HUES64 (cell line): ENCODE measurements around the gene DENND1C.
"Not testable (repeated sequence)": the region's sequence is repeated elsewhere in the genome, so short reads cannot be mapped to it uniquely, and the experiment has no call there.

Experiments used
- H3K27ac ChIP-seq: 2 replicates; pipeline ENCODE4 v1.7.0; 2013; ENCODE audit warnings: low read depth, low read length, inconsistent platforms
- H3K27me3 ChIP-seq: 2 replicates; pipeline ENCODE4 v1.6.1; 2013; ENCODE audit warnings: mild to moderate bottlenecking, low read length; ENCODE audit not compliant: insufficient read depth
- H3K36me3 ChIP-seq: 2 replicates; pipeline ENCODE4 v1.6.1; 2013; ENCODE audit warnings: mild to moderate bottlenecking, low read length; ENCODE audit not compliant: insufficient read depth
- H3K4me1 ChIP-seq: 2 replicates; pipeline ENCODE4 v1.6.1; 2013; ENCODE audit warnings: mild to moderate bottlenecking, low read length, moderate library complexity; ENCODE audit not compliant: insufficient read depth
- H3K4me3 ChIP-seq: 2 replicates; pipeline ENCODE4 v1.5.1; 2013; ENCODE audit warnings: mild to moderate bottlenecking, low read length, moderate library complexity
- H3K9ac ChIP-seq: 2 replicates; pipeline ENCODE4 v1.6.1; 2013; ENCODE audit warnings: mild to moderate bottlenecking, low read depth, low read length
- H3K9me3 ChIP-seq: 2 replicates; pipeline ENCODE4 v1.6.1; 2013; ENCODE audit warnings: low read depth, low read length; ENCODE audit not compliant: insufficient read depth
- WGBS: fragments of 150-250, 120-280 bp; methylation state at CpG from one replicate; pipeline ENCODE4 v1.1.7; 2013; ENCODE audit warnings: missing lambda C conversion rate; 5-methylcytosine and 5-hydroxymethylcytosine counted together

DENND1C gene

DNA sequence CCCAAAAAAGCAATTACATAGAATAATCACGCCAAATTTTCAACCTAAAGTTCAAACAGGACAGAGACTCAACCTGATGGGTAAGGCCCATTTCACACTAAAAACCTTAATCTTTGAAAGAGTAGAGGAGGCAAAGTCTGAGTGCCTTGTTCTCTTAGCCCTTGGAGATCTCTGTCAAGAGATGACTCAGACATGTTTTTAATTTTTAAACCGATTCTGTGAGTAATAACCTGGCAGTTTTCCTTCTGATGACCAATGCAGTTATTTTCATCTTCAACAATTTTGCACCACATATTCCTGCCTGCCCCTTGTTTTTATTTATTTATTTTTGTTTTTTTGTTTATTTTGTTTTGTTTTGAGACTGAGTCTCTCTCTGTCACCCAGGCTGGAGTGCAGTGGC is 37.7 kb upstream of the DENND1C start:
- Histone ChIP-seq H3K4me1 (no peaks in the 10 kb centered on the region; the same call in 1 of the 2 replicates), H3K27ac (no peak overlapping the region), H3K4me3 (no peak overlapping the region), H3K9me3 (no peaks in the 10 kb centered on the region), H3K36me3 (no peaks in the 10 kb centered on the region), H3K9ac (no peak overlapping the region), H3K27me3 (no peaks in the 10 kb centered on the region)
- WGBS, result 82% methylated on average over 2 of the region's 2 CpGs

DNA sequence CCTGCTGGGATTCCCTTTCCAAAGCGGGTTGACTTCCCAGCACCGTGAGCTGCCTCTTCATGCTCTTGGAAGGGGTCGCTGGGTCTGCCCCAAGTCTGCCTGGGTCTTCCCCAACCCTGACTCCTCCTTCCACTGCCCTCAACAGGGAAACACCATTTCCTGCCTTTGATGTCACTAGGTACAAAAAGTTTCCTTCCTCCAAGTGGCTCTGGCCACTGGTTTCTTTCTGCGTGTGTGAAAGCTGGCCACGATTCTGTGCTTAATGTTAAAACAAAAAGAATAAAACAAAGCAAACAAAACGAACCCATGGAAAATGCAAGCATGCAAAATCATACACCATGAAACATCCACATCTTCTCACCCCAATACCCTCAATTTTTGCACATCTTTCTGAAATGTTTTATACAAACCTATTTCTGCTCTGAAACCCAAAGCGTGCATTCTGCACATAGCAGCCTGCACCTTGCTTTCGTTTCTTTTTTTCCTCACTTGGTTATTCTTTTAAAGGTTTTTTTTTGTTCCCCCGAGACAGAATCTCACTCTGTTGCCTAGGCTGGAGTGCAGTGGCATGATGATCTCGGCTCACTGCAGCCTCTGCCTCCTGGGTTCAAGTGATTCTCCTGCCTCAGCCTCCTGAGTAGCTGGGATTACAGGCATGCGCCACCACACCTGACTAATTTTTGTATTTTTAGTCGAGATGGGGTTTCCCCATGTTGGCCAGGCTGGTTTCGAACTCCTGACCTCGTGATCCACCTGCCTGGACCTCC is 36.7 kb upstream of the DENND1C start:
- Histone ChIP-seq H3K9ac (no peak overlapping the region), H3K4me3 (no peak overlapping the region), H3K4me1 (no peaks in the 10 kb centered on the region; the same call in 1 of the 2 replicates)

DNA sequence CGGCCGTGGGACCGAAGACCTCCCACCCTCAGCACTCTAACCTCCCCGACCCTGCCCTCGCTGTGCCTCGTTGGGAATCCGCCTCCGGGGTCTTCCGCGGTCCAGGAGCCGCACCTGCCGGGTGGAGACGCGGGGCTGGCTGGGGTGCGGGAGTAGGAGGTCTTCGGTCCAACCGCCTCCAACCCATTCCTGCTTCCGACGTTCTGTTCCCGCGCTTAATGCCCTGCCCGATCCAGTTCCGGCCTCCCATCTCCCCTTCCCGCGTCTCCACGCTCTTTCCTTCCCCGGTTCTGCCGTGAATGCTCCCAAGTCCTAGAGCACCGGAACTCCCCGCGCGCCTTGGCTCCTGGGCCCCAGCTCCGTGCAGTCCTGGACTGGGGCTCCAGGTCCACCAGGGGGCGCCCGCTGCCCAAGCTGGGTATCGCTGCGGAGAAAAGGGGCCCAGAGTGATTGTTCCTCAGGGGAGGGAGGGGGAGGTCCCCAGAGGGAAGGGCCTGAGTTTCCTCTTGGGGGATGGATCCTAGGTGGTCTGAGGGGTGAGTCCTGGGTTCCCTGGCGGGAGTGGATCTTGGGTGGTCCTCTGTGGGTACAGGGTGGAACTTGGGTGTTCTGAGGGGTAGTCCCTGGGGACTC is 35.2 kb upstream of the DENND1C start:
- Histone ChIP-seq H3K36me3 (no peaks in the 10 kb centered on the region), H3K9ac (no peak overlapping the region), H3K4me3 (peak overlapping the region; percentile 65), H3K27me3 (no peaks in the 10 kb centered on the region), H3K4me1 (no peaks in the 10 kb centered on the region; the same call in 1 of the 2 replicates), H3K9me3 (no peaks in the 10 kb centered on the region), H3K27ac (no peak overlapping the region)
- WGBS, result 5% methylated on average over 38 of the region's 38 CpGs

More for the DNA sequence above, 36.7 kb upstream of the DENND1C start:
- Histone ChIP-seq H3K9me3 (no peaks in the 10 kb centered on the region), H3K27me3 (no peaks in the 10 kb centered on the region), H3K36me3 (no peaks in the 10 kb centered on the region), H3K27ac (no peak overlapping the region)
- WGBS, result 67% methylated on average over 14 of the region's 14 CpGs

DNA sequence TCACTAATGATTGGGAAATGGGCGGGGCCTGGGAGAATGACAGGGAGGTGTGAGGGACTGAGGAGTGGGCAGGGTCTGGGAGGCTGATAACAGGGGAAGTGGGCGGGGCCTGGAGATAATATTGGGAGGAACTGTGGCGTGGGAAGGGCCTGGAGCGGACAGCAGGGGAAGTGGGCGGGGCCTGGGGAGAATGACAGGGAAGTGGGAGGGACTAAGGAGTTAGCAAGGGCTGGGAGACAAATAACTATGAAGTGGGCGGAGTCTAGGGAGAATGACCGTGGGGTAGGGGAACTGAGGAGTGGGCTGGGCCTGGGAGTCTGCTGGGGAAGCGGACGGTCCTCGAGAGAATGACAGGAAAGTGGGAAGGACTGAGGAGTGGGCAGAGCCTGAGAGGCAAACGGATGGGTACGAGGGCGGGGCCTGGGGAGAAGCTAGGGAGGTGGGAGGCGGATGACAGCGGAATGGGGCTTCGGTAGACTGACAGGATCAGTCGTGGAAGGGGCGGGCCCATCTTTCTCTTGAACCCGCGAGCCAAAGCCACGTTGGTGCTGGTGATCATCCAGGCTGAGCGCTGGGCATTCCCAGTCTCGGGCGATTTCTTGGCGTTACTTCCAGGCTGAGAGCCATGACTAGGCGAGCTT is 34.6 kb upstream of the DENND1C start:
- H3K27ac ChIP-seq, result no peak overlapping the region
- no peak overlapping the region for H3K9ac ChIP-seq
- WGBS, result 5% methylated on average over 26 of the region's 26 CpGs
- no peaks in the 10 kb centered on the region for H3K9me3 ChIP-seq
- H3K36me3 ChIP-seq, result no peaks in the 10 kb centered on the region
- H3K4me3 ChIP-seq, result peak overlapping the region; percentile 65
- no peaks in the 10 kb centered on the region for H3K27me3 ChIP-seq
- no peaks in the 10 kb centered on the region; the same call in 1 of the 2 replicates for H3K4me1 ChIP-seq

DNA sequence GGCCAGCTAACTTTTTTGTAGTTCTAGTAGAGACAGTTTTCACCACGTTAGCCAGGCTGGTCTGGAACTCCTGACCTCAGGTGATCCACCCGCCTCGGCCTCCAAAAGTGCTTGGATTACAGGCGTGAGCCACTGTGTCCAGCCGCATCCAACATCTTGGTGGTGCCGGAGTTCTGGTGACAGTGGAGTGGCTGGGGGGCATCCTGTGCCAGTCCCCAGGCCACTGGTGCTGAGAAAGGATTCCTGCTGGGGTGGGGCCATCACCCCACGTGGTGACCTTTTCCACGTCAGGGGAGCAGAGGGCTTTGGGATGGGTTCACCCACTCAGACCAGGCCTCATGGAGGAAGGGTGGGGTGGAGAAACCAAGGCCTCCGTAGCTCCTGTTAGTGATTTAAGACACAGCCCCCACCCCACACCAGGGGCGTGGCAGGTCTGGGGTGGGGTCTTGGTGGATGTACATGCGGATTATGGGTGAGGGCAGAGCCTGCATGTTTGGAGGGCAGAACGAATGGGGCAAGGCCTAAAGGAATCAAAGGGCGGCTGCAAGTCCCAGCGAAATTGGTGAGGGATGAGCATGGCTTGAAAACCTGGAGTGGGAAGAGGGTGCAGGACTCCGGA is 33.4 kb upstream of the DENND1C start:
- H3K4me3 ChIP-seq, result no peak overlapping the region
- H3K9ac ChIP-seq, result no peak overlapping the region
- H3K9me3 ChIP-seq, result no peaks in the 10 kb centered on the region
- 85% methylated on average over 14 of the region's 15 CpGs for WGBS
- no peaks in the 10 kb centered on the region; the same call in 1 of the 2 replicates for H3K4me1 ChIP-seq
- no peaks in the 10 kb centered on the region for H3K27me3 ChIP-seq
- H3K36me3 ChIP-seq, result no peaks in the 10 kb centered on the region
- H3K27ac ChIP-seq, result no peak overlapping the region

DNA sequence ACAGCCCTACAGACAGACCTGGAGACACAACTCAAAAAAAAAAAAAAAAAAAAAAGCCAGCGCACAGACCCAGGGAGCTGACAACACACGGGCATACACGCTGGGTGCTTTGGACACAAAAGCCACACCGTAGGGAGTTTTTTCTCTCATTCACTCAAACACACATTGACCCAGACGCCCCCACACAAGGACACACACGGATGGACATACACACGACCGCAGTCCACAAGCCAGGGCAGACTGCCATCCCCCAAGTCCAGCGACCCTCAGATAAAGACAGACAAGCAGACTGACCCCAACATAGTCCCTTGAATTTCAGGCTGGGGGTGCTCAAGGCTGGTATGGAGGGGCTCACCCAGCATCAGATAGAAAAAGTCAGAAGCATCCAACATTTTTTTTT is 32.5 kb upstream of the DENND1C start:
- Histone ChIP-seq H3K27me3 (no peaks in the 10 kb centered on the region), H3K36me3 (no peaks in the 10 kb centered on the region), H3K9ac (no peak overlapping the region), H3K27ac (no peak overlapping the region), H3K9me3 (no peaks in the 10 kb centered on the region), H3K4me3 (no peak overlapping the region), H3K4me1 (no peaks in the 10 kb centered on the region; the same call in 1 of the 2 replicates)
- WGBS, result 83% methylated on average over 9 of the region's 9 CpGs

DNA sequence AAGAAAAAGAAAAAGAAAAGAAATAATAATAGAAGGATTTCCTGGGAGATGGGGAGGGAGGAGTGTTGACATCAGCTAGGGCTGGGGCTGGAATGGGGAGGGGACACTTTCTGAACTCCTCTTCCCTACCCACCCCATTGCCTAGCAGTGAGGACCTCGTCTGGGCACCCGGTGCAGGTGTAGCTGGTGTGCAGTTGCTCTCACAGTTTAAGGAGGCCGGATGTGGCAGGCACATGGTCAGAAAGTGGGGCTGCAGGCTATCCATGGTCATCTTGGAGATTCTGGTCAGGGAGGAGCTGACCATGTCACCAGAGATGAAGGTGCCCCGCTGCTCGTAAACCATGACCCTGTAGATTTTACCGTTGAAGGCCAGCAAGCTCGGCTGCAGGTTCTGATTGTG is 29.0 kb upstream of the DENND1C start:
- no peaks in the 10 kb centered on the region for H3K27me3 ChIP-seq
- no peaks in the 10 kb centered on the region for H3K4me1 ChIP-seq
- no peak overlapping the region for H3K27ac ChIP-seq
- no peak overlapping the region for H3K4me3 ChIP-seq
- no peak overlapping the region for H3K9ac ChIP-seq
- no peaks in the 10 kb centered on the region for H3K36me3 ChIP-seq
- 88% methylated on average over 7 of the region's 7 CpGs for WGBS
- no peaks in the 10 kb centered on the region for H3K9me3 ChIP-seq

DNA sequence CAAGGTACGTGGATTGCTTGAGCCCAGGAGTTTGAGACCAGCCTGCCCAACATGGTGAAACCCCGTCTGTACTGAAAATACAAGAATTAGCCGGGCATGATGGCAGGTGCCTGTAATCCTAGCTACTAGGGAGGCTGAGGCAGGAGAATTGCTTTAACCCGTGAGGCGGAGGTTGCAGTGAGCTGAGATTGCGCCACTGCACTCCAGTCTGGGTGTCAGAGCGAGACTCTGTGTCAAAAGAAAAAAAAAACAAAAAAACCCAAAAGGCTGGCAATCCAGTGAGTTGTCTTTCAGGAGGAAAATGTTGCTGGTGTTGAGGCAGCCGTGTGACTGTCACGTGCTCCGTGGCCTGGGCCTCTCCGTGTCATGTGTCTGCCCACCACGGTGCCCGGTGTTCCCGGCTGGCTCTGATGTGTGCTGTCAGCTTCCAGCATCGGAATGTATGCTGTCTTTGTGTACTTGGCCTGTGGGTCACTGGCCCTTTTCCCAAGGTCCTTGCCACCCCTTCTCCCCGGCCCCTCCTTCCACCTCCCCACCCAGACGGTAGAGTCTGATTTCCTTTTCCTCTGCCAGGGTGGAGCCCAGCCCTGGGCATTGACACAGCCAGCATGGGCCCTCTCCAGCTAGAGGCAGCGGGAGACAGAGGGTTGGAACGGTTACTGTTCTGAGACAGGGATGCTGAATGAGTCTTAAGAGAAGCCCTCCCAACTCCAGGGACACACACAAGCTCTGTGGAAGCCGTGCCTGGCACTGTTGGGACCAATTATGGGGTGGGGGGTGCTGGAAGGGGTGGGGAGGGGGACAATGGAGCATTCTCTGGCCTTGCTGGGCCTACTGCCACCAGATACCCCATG is 27.8 kb upstream of the DENND1C start:
- H3K36me3 ChIP-seq, result no peaks in the 10 kb centered on the region
- H3K27me3 ChIP-seq, result no peaks in the 10 kb centered on the region
- no peak overlapping the region for H3K4me3 ChIP-seq
- no peak overlapping the region for H3K27ac ChIP-seq
- no peaks in the 10 kb centered on the region for H3K9me3 ChIP-seq
- H3K9ac ChIP-seq, result no peak overlapping the region
- 87% methylated on average over 20 of the region's 20 CpGs for WGBS
- H3K4me1 ChIP-seq, result no peaks in the 10 kb centered on the region

DNA sequence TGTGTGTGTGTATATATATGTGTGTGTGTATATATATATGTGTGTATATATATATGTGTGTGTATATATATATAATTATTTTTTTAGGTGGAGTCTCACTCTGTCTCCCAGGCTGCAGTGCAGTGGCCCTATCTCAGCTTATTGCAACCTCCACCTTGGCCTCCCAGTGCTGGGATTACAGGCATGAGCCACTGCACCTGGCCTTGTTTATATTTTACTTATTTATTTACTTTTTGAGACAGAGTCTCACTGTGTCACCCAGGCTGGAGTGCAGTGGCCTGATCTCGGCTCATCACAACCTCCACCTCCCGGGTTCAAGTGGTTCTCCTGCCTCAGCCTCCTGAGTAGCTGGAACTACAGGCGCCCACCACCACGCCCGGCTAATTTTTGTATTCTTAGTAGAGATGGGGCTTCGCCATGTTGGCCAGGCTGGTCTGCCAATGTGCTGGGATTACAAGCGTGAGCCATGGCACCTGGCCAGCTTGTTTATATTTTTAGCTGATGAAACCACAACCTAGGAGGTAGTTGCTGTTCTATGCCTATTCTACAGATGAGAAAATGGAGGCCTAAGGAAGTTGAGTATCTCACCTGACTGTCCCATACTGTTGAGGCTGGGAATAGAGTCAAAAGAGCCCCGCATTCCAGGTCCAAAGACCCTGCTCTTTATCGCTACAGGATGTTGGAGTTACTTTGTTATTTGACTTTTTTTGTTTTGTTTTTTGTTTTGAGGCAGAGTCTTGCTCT is 26.6 kb upstream of the DENND1C start:
- not testable (repeated sequence) for H3K36me3 ChIP-seq, H3K9ac ChIP-seq, H3K4me3 ChIP-seq, H3K9me3 ChIP-seq, H3K27me3 ChIP-seq, H3K27ac ChIP-seq, H3K4me1 ChIP-seq
- WGBS, result 88% methylated on average over 9 of the region's 9 CpGs
